GM23248 (cell line): ENCODE results near the gene GRAP2. TPM values are rescaled to one million over a fixed set of nuclear protein-coding genes. Genes with fewer than 3 reads are reported as not detected.

Experiments
- DNase-seq: peaks from one replicate; pipeline ENCODE4 v3.0.0-alpha.2; 2015
- H2AFZ ChIP-seq: fragments of 200-600 bp; sonication (generic); 2 replicates; pipeline ENCODE4 v1.6.1; 2016; ENCODE audit warnings: antibody characterized with exemption
- H3F3A ChIP-seq: fragments of 200-600 bp; sonication (generic); 2 replicates; pipeline ENCODE4 v1.6.1; 2016; ENCODE audit warnings: mild to moderate bottlenecking, antibody characterized with exemption, mixed run types; ENCODE audit not compliant: insufficient read depth
- H3K27ac ChIP-seq: fragments of 200-600 bp; sonication (generic); 2 replicates; pipeline ENCODE4 v1.5.1; 2016; ENCODE audit warnings: mild to moderate bottlenecking
- H3K27me3 ChIP-seq: fragments of 200-600 bp; sonication (generic); replicated peaks from 2 replicates; pipeline ENCODE4 v1.6.1; 2016; ENCODE audit warnings: mild to moderate bottlenecking; ENCODE audit not compliant: insufficient read depth
- H3K36me3 ChIP-seq: fragments of 200-600 bp; sonication (generic); 2 replicates; pipeline ENCODE4 v1.6.1; 2016; ENCODE audit warnings: low read depth, mild to moderate bottlenecking
- H3K4me1 ChIP-seq: fragments of 200-600 bp; sonication (generic); 2 replicates; pipeline ENCODE4 v1.6.1; 2016; ENCODE audit warnings: mild to moderate bottlenecking; ENCODE audit not compliant: insufficient read depth
- H3K4me2 ChIP-seq: fragments of 200-600 bp; sonication (generic); one replicate; pipeline ENCODE4 v1.6.1; 2016; ENCODE audit warnings: mild to moderate bottlenecking; ENCODE audit not compliant: unreplicated experiment
- H3K4me3 ChIP-seq: fragments of 200-600 bp; sonication (generic); 2 replicates; pipeline ENCODE4 v1.5.1; 2016; ENCODE audit warnings: mild to moderate bottlenecking
- H3K79me2 ChIP-seq: fragments of 200-600 bp; sonication (generic); 2 replicates; pipeline ENCODE4 v1.6.1; 2016; ENCODE audit warnings: mild to moderate bottlenecking; ENCODE audit not compliant: insufficient read depth
- H3K9ac ChIP-seq: fragments of 200-600 bp; sonication (generic); 2 replicates; pipeline ENCODE4 v1.6.1; 2016; ENCODE audit warnings: mild to moderate bottlenecking
- H3K9me2 ChIP-seq: fragments of 200-600 bp; sonication (generic); 2 replicates; pipeline ENCODE4 v1.6.1; 2016; ENCODE audit warnings: mixed run types, mild to moderate bottlenecking, moderate library complexity; ENCODE audit not compliant: insufficient read depth
- H3K9me3 ChIP-seq: fragments of 200-600 bp; sonication (generic); one replicate; pipeline ENCODE4 v1.6.1; 2017; ENCODE audit warnings: low read depth
- H4K20me1 ChIP-seq: fragments of 200-600 bp; sonication (generic); 2 replicates; pipeline ENCODE4 v1.6.0; 2016; ENCODE audit not compliant: insufficient read depth
- EZH2 ChIP-seq: fragments of 200-600 bp; sonication (generic); IDR thresholded peaks from 2 replicates; pipeline ENCODE4 v1.6.1; 2018; ENCODE audit warnings: antibody characterized with exemption, mild to moderate bottlenecking; ENCODE audit not compliant: insufficient read depth, poor library complexity, severe bottlenecking
- EZH2phosphoT487 ChIP-seq: fragments of 200-600 bp; sonication (generic); IDR thresholded peaks from 2 replicates; pipeline ENCODE4 v1.6.1; 2018; ENCODE audit warnings: antibody characterized with exemption, moderate library complexity, mild to moderate bottlenecking, low read depth; ENCODE audit not compliant: insufficient read depth
- WGBS, 2 experiments: methylation state at CpG; one replicate each; pipeline ENCODE4 v1.1.6; 2015 to 2017; ENCODE audit warnings: low lambda C conversion rate in 2 of 2, low coverage in 1 of 2; ENCODE audit errors: missing lambda C conversion rate in 2 of 2; 5-methylcytosine and 5-hydroxymethylcytosine counted together
- in situ Hi-C: fragments of 300-500 bp; cut with MboI; formaldehyde crosslinking; loops from 2 replicates; pipeline ENCODE4 v1.15.0; 2020
- polyA plus RNA-seq: library from polyadenylated mRNA; unstranded; fragments of >200 nt; fragmentation: Nextera tagmentation; extraction: Ambion mirVana; gene quantifications from 2 replicates; pipeline ENCODE4 v1.2.1, GENCODE V29; 2016
- total RNA-seq: library from RNA; depleted of rRNA; stranded (reverse); fragments of >200 nt; shearing (Covaris generic); gene quantifications from 2 replicates; pipeline ENCODE4 v1.2.3, GENCODE V29; 2014

Gene GRAP2
- total and polyA plus RNA-seq, 2 experiments from 2014 or later = not detected

DNA sequence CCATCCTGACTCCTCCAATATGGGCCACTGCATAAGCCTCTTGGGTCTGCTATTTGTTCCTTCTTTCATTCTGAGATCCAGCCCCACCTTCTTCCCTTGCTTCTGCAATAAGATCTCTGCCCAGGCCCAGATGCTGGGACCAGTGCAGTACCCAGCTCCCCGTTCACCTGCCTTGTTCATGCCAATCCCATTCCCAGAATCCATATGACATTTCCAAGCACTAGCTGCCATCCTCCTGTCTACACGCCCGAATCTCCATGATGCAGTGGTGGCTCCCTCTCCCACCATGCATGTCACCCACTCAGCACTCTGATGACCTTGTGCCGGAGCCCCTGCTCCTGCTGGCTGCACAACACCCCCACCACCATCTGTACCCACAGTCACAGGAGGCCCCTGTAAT, 82.5 kb downstream of the GRAP2 start:
- Histone ChIP-seq H3F3A (no peaks in the 10 kb centered on the region), H3K27me3 (peaks cover 16% of the 10 kb centered on the region), H3K27ac (no peak overlapping the region), H3K4me1 (no peaks in the 10 kb centered on the region), H2AFZ (no peak overlapping the region), H3K9me3 (no peaks in the 10 kb centered on the region), H3K4me3 (no peak overlapping the region), H4K20me1 (no peaks in the 10 kb centered on the region), H3K4me2 (no peak overlapping the region), H3K9me2 (no peaks in the 10 kb centered on the region), H3K79me2 (no peaks in the 10 kb centered on the region), H3K36me3 (no peaks in the 10 kb centered on the region), H3K9ac (no peak overlapping the region)
- in situ Hi-C loops = no loop called here
- TF ChIP-seq EZH2 = no peak
- no peak for DNase-seq
- 61 to 75% methylated on average over 4 of the region's 4 CpGs for WGBS, 2 experiments

DNA sequence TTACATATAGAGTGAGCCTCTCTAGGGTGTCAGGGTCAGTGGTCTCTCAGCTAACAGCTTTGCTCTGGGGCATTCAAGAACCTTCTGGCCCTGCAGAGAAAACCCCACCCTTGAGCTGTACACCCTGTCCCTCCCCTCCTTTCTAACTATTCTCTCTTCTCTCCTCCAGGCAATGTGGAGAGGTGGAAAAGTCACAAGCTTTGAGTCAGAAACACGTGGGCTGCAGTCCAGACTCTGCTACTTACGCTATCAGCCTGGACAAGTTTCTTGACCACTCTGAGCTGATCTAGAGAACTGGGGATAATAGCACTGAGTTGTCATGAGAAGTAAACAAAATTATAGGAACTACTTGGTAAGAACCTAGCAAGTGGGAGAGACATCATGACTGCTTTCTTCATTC, 83.1 kb downstream of the GRAP2 start:
- H3K9ac ChIP-seq = no peak overlapping the region
- H3K27ac ChIP-seq = no peak overlapping the region
- no peaks in the 10 kb centered on the region for H3K36me3 ChIP-seq
- H3K27me3 ChIP-seq = peaks cover 11% of the 10 kb centered on the region
- no peaks in the 10 kb centered on the region for H4K20me1 ChIP-seq
- DNase-seq = peak; percentile 55
- in situ Hi-C loops = no loop called here
- WGBS, 2 experiments = 3 to 12% methylated on average over 2 of the region's 2 CpGs
- TF ChIP-seq EZH2 (no peak), EZH2phosphoT487 (no peak)
- no peak overlapping the region for H3K4me2 ChIP-seq
- no peaks in the 10 kb centered on the region for H3K79me2 ChIP-seq
- no peaks in the 10 kb centered on the region for H3K9me3 ChIP-seq
- H3K9me2 ChIP-seq = no peaks in the 10 kb centered on the region
- H2AFZ ChIP-seq = no peak overlapping the region
- no peaks in the 10 kb centered on the region for H3F3A ChIP-seq
- H3K4me3 ChIP-seq = no peak overlapping the region
- no peaks in the 10 kb centered on the region for H3K4me1 ChIP-seq

DNA sequence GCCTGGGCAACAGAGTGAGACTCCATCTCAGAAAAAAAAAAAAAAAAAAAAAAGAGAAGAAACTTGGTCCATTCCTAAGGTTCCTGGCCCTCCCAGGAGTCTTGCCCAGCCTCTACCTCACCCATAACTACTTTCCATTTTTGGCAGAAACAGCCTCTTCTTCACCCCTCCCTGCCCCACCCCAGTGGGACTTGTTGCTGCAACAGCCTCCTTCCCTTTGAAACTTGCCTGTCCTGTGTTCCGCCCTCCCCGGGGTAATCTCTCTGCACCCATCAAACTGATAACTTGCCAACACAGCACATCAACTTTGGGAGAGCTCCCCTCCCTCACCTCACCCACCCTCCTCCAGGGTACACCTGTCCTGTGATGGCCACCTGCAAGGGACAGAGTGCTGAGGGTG, 83.9 kb downstream of the GRAP2 start:
- Histone ChIP-seq H3K27me3 (peaks cover 4% of the 10 kb centered on the region), H3K4me3 (no peak overlapping the region), H2AFZ (no peak overlapping the region), H3K27ac (no peak overlapping the region), H3K4me1 (no peaks in the 10 kb centered on the region), H3K36me3 (no peaks in the 10 kb centered on the region), H3K9me2 (no peaks in the 10 kb centered on the region), H3K9ac (no peak overlapping the region), H3F3A (no peaks in the 10 kb centered on the region), H4K20me1 (no peaks in the 10 kb centered on the region), H3K9me3 (no peaks in the 10 kb centered on the region), H3K4me2 (no peak overlapping the region), H3K79me2 (no peaks in the 10 kb centered on the region)
- DNase-seq = no peak
- TF ChIP-seq EZH2phosphoT487 = no peak
- no peak for TF ChIP-seq EZH2
- WGBS, 2 experiments = 67 to 82% methylated on average over 2 of the region's 2 CpGs
- in situ Hi-C loops = no loop called here

DNA sequence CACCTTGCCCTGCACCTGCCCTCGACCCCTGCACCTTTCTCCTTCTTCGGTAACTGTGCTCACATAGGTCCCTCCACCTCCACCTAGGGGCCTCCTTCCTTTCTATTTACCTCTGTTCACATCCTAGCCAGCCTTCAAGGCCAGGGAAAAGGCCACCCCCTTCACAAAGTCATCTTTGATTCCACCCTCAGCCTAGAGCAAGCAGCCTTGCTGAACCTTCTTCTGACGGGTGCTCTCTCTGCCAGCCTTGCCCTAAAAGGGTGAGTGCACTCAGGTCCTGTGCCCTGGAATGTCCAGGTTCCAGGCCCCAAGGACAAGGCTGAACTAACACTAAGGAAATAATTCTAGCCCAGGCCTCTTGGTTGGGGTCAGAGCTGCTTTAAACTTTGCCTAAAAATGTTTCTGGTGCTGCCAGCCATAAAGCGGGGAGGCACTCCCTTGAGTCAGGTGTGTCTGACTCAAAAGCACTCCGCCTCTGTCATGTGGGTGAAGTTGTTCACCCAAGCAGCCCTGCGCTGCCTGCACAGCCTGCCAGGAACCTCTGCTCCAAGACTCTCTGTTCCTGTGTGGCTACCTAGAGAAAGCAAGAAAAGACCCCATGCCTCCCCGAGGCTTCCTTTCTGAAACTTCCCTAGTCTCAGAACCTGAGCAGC, 84.6 kb downstream of the GRAP2 start:
- no peaks in the 10 kb centered on the region for H3K79me2 ChIP-seq
- H4K20me1 ChIP-seq = no peaks in the 10 kb centered on the region
- no peak overlapping the region for H3K4me2 ChIP-seq
- TF ChIP-seq EZH2 = no peak
- TF ChIP-seq EZH2phosphoT487 = no peak
- peaks cover 1% of the 10 kb centered on the region for H3K27me3 ChIP-seq
- in situ Hi-C loops = no loop called here
- no peak overlapping the region for H3K4me3 ChIP-seq
- H3K36me3 ChIP-seq = no peaks in the 10 kb centered on the region
- H3K27ac ChIP-seq = no peak overlapping the region
- WGBS, 2 experiments = 55 to 68% methylated on average over 7 of the region's 7 CpGs
- H2AFZ ChIP-seq = no peak overlapping the region
- no peaks in the 10 kb centered on the region for H3K9me2 ChIP-seq
- no peak overlapping the region for H3K9ac ChIP-seq
- H3K9me3 ChIP-seq = no peaks in the 10 kb centered on the region
- no peak for DNase-seq
- no peaks in the 10 kb centered on the region for H3K4me1 ChIP-seq
- no peaks in the 10 kb centered on the region for H3F3A ChIP-seq
